ENCODE data around the gene STAG1. TPM values are rescaled to one million over a fixed set of nuclear protein-coding genes. Genes with fewer than 3 reads are reported as not detected.
A peak's percentile ranks its signal among the peaks of the same experiment; 100 is the strongest.

Gene STAG1
- total RNA-seq, 1 donor from 2014 or later = 18.4 TPM

DNA sequence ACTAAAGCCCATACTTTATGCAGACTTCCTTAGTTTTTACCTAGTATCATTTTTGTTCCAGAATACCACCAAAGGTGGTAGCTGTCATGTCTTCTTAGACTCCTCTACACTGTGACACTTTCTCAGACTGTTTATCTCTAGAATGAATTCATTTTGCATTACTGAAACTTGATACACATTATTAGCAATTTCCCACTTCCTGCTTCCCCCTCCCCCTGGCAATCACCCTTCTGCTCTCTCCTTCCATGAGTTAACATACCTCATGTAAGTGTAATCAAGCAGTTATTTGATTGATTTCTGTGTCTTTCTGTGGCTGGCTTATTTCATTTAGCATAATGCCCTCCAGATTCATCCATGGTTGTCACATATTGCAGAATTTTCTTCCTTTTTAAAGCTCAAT lies 204.9 kb downstream of the STAG1 start:
- Histone ChIP-seq H3K36me3 (no peaks in the 10 kb centered on the region), H3K4me3 (no peak overlapping the region), H3K27me3 (ENCODE audit: low read depth) (no peaks in the 10 kb centered on the region), H3K4me1 (peaks cover 13% of the 10 kb centered on the region), H3K9me3 (replicated peaks) (no peaks in the 10 kb centered on the region), H3K27ac (replicated peaks) (no peak overlapping the region)
- DNase-seq = no peak
- no peak for TF ChIP-seq CTCF (IDR thresholded peaks at IDR 0.05; ENCODE audit: borderline replicate concordance)
- intact Hi-C loops (cut with micrococcal nuclease) = no loop called here

DNA sequence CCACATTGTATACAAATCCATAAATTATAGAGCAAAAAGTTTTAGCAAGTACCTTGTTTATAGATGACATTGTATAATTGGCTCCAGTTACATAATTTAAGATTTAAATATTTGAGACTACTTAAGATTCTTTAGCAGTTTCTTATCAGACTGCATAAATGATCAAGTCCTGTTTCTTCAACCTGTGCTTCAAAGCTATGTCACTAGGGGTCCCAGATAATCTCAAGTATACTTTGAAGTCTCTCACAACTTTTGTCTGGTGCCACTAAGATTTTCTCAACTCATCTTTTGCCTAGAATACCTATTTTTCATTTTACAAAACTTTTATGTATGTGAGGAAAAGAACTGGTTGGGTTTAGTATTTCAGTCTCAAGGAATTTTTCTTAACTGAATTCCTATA lies 205.5 kb downstream of the STAG1 start:
- Histone ChIP-seq H3K27ac (replicated peaks) (no peak overlapping the region), H3K4me3 (no peak overlapping the region), H3K27me3 (ENCODE audit: low read depth) (no peaks in the 10 kb centered on the region), H3K4me1 (peaks cover 13% of the 10 kb centered on the region), H3K9me3 (replicated peaks) (no peaks in the 10 kb centered on the region), H3K36me3 (no peaks in the 10 kb centered on the region)
- no peak for DNase-seq
- intact Hi-C loops (cut with micrococcal nuclease) = no loop called here
- no peak for TF ChIP-seq CTCF (IDR thresholded peaks at IDR 0.05; ENCODE audit: borderline replicate concordance)

GRCh38 chr3:136545664-136546268 lies 206.4 kb downstream of the STAG1 start:
- Histone ChIP-seq H3K9me3 (replicated peaks) (no peaks in the 10 kb centered on the region), H3K4me1 (peaks cover 13% of the 10 kb centered on the region), H3K27me3 (ENCODE audit: low read depth) (no peaks in the 10 kb centered on the region), H3K4me3 (no peak overlapping the region), H3K27ac (replicated peaks) (no peak overlapping the region), H3K36me3 (no peaks in the 10 kb centered on the region)
- DNase-seq = no peak
- peak; percentile 30 for TF ChIP-seq CTCF (IDR thresholded peaks at IDR 0.05; ENCODE audit: borderline replicate concordance)
- intact Hi-C loops (cut with micrococcal nuclease) = no loop called here

- Histone ChIP-seq H3K36me3 (no peaks in the 10 kb centered on the region), H3K4me1 (peaks cover 13% of the 10 kb centered on the region), H3K27ac (replicated peaks) (no peak overlapping the region), H3K9me3 (replicated peaks) (no peaks in the 10 kb centered on the region), H3K4me3 (no peak overlapping the region), H3K27me3 (ENCODE audit: low read depth) (no peaks in the 10 kb centered on the region)
- DNase-seq = no peak
- intact Hi-C loops (cut with micrococcal nuclease) = no loop called here
- no peak for TF ChIP-seq CTCF (IDR thresholded peaks at IDR 0.05; ENCODE audit: borderline replicate concordance)
These were observed 207.6 kb downstream of the STAG1 start for GRCh38 chr3:136544532-136544931.

DNA sequence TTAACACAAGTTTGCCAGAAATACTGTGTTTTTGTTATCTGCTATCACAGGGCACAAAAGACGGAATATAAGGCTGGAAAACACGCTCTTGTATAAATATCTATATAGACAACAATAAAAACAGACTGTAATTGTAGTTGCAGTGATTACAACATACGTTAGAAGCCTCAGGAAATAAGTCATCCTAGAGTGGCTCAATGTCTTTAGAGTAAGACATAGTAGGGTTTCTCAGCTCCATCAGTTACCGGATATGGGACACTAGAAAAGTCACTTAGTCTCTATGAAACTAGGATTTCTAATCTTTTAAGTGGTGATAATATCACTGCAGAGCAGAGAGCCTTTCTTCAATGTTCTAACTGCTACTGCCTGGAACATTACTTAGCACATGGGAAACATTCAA lies 208.8 kb downstream of the STAG1 start:
- no peak for TF ChIP-seq CTCF (IDR thresholded peaks at IDR 0.05; ENCODE audit: borderline replicate concordance)
- intact Hi-C loops (cut with micrococcal nuclease) = no loop called here
- Histone ChIP-seq H3K27me3 (ENCODE audit: low read depth) (no peaks in the 10 kb centered on the region), H3K4me3 (no peak overlapping the region), H3K27ac (replicated peaks) (no peak overlapping the region), H3K36me3 (no peaks in the 10 kb centered on the region), H3K4me1 (peaks cover 13% of the 10 kb centered on the region), H3K9me3 (replicated peaks) (no peaks in the 10 kb centered on the region)
- no peak for DNase-seq
